GM12864 (cell line): ENCODE data around the gene SPSB4.

Experiments used
- DNase-seq: peaks from one replicate; pipeline ENCODE4 v3.0.0-alpha.2; 2011; ENCODE audit warnings: low read depth
- H3K4me3 ChIP-seq: 2 replicates; pipeline ENCODE4 v1.5.1; 2011; ENCODE audit warnings: mild to moderate bottlenecking, low read depth, low read length, control low read depth
- CTCF ChIP-seq: IDR thresholded peaks from 2 replicates; pipeline ENCODE4 v1.5.1; 2011; ENCODE audit warnings: low read depth, mild to moderate bottlenecking, moderate library complexity, low read length, control low read depth, inconsistent platforms; ENCODE audit errors: missing control alignments

Gene SPSB4

DNA sequence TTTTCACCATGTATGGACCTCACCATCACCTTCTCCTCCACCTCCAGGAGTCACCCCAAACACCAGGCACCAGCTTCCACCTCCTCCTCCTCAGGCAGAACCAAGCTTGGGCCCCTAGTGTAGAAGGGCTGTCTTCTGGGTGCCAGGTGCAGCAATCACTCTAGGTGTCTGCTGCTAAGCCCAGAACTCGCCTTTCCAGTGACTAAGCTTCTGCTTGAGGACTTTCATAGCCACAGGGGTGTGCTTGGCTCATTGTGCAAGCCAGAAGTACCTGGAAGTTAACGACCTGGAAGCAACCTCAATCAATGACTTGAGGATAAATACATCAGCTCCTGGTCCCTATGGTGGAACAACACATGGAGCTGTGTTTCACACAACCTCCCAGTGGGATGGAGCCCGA is 130.7 kb downstream of the SPSB4 start:
- no peak for DNase-seq
- TF ChIP-seq CTCF: no peak
- no peak overlapping the region for H3K4me3 ChIP-seq

DNA sequence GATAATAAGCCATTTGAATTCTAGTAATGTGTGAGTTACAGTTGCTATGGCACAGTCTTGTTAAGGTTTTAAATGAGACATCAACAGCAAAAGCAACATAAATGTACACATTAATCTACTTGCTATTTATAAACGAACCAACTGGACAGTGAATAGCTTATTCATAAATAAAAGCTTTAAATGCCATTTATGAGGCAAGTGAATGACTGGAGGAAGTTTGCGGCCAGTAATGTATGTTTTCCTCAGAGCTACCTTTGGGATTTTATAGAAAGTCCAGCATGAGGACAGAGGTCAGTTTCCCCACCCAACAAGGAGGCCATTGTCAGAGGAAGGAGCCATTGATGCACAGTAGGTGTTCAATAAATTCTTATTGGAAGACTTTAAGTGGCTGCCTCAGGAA is 132.5 kb downstream of the SPSB4 start:
- no peak overlapping the region for H3K4me3 ChIP-seq
- no peak for TF ChIP-seq CTCF
- no peak for DNase-seq

- no peak overlapping the region for H3K4me3 ChIP-seq
- no peak for TF ChIP-seq CTCF
- DNase-seq: no peak
Observed at GRCh38 chr3:141184430-141184829, 133.3 kb downstream of the SPSB4 start.

DNA sequence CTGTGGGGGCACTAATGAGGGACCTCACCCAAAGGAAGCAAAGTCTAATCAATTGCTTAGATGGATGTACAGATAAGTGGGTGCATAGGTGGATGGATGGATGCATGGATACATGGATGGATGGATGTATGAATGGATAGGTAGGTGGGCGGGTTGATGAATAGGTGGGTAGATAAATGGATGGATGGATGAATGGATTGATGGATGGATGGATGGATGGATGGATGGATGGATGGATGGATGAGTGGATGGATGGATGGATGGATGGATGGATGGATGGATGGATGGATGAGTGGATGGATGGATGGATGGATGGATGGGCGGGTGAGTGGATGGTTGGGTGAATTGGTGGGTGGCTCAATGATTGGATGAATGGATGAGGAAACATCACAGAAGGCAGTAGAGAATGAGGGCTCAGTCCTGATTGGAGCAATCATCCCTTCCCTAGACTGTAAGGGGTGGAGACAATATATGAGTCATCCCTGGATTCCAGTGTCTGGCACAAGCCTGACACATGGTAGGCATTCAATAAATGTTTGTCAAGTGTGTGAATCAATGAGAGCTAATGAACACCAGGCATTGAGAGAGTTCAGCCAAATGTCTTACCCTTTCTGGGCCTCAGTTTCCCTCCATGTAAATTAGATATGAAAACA is 140.1 kb downstream of the SPSB4 start:
- no peak for DNase-seq
- no peak for TF ChIP-seq CTCF
- no peak overlapping the region for H3K4me3 ChIP-seq

GRCh38 chr3:141192345-141192744 is 141.2 kb downstream of the SPSB4 start:
- DNase-seq: peak; percentile 72
- peak; percentile 90 for TF ChIP-seq CTCF
- no peak overlapping the region for H3K4me3 ChIP-seq

DNA sequence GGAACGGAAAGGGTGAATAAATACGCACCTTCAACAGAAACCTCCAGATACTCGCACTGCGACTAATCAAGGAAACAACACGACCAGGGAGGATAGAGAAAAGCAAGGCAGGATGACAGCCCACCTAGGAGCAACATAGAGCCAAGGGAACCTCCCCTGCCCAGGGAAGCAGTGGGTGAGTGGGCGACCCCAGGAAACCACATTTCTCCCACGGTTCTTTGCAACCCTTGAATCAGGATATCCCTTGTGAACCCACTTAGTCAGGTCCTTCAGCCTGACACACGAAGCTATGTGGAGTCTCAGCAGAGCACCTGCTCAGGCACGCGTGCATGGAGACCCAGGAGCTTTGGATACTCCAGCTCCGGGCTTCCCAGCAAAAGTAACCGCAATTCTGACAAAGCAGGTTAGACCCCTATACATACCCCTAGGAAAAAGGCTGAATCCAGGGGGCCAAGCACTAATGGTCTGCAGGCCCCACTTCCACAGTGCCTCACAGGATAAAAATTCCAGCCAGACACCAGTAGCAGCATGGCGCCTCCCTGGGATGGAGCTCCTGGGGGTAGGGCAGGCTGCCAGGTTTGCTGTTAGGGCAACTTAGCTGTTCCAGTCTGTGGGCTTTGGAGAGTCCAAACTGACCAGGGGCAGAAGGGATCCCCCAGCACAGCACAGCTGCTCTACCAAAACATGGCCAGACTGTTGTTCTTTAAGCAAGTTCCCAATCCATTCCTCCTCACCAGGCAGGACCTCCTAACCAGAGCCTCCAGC is 142.1 kb downstream of the SPSB4 start:
- no peak for TF ChIP-seq CTCF
- H3K4me3 ChIP-seq: no peak overlapping the region
- no peak for DNase-seq
